ENCODE measurements around the gene PIGA.

DNA sequence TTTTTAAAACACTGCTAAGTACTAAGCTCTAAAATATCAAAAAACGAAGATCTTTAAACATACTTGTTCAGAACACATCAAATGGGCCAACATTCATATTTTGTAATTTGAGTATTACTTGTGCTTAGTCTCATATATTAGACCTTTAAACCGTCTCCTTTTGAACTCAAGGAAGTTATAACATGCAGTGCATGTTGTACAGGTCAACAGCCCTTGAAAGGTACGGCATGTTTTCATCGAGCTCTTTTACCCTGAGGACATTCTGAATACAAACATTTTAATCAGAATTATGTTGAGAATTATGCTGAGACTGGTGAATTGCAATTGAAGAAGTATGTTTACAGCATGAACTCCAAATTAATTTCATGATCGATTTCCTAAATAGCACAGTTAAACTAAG is 12.9 kb downstream of the PIGA start:
- TF ChIP-seq CTCF (IDR thresholded peaks at IDR 0.05), result no peak
- no peak for TF ChIP-seq POLR2A (IDR thresholded peaks at IDR 0.05; ENCODE audit: low read depth)

All from esophagus muscularis mucosa (tissue), 3 donors.